CD4-positive, alpha-beta T cell treated with Interleukin-4 for 1 hour (primary cell): ENCODE results near the gene TAS2R50.

Experiments used
- DNase-seq, 2 donors: peaks; one replicate each; pipeline ENCODE4 v3.0.0-alpha.2; 2020 to 2022

TAS2R50 gene

GRCh38 chr12:10943167-10943566 is 43.5 kb downstream of the TAS2R50 start:
- DNase-seq, result no peak

GRCh38 chr12:10941916-10942607 is 44.6 kb downstream of the TAS2R50 start:
- no peak for DNase-seq

GRCh38 chr12:10941369-10941768 is 45.3 kb downstream of the TAS2R50 start:
- no peak for DNase-seq

DNA sequence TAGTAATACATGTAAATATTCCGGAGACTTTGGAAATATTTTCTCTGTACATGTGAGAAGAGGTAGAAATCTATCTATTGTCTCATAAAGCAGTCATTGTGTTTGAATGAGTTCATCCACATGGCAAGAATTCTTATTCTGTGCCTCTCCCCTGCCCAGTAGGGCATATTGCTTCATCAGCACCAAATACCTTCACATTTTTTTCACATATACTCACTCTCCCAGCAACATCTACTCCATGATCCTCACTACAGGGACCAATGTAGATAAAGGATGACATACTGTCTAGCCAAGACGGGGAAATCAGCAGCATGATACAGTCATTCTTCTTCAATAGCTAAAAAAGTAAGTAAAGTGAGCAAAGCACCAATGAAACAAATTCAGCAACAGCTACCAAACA is 46.3 kb downstream of the TAS2R50 start:
- no peak for DNase-seq

GRCh38 chr12:10939163-10939562 is 47.5 kb downstream of the TAS2R50 start, which contains the start of gene TAS2R14:
Gene TAS2R14, minus strand, starts transcription at chr12:10939263. Its CDS starts 56 bp downstream, at chr12:10939207.
- DNase-seq, result no peak

- DNase-seq, result no peak
Observed at GRCh38 chr12:10936506-10936905, 50.2 kb downstream of the TAS2R50 start.
